ENCODE results near the gene MAPKAPK2.
A peak's percentile ranks its signal among the peaks of the same experiment; 100 is the strongest.

Gene MAPKAPK2

GRCh38 chr1:206703661-206704060, 19.0 kb downstream of the MAPKAPK2 start:
- H3K9me2 ChIP-seq (replicated peaks; ENCODE audit: insufficient read depth, low read length), result no peaks in the 10 kb centered on the region
- no peak overlapping the region for H3K4me3 ChIP-seq (ENCODE audit: low read length)
- TF ChIP-seq EZH2phosphoT487 (IDR thresholded peaks at IDR 0.05; ENCODE audit: low read length), result no peak
- TF ChIP-seq CTCF (IDR thresholded peaks at IDR 0.05; ENCODE audit: low read length), result no peak
- TF ChIP-seq EZH2 (optimal IDR thresholded peaks at IDR 0.05; ENCODE audit: low read depth, low read length), result no peak
- peaks cover 10% of the 10 kb centered on the region; the same call in 1 of the 2 replicates for H3F3A ChIP-seq (ENCODE audit: insufficient read depth, low read length)
- no peak overlapping the region for H2AFZ ChIP-seq (ENCODE audit: low read length)
- H4K20me1 ChIP-seq (ENCODE audit: insufficient read depth, low read length), result peaks cover 26% of the 10 kb centered on the region
- H3K4me2 ChIP-seq (ENCODE audit: low read depth, low read length), result no peak overlapping the region
- peaks cover 97% of the 10 kb centered on the region for H3K79me2 ChIP-seq (ENCODE audit: low read length)
- no peak overlapping the region for H3K9ac ChIP-seq (ENCODE audit: low read length)
- H3K36me3 ChIP-seq (replicated peaks; ENCODE audit: insufficient read depth, low read length), result no peaks in the 10 kb centered on the region
- H3K4me1 ChIP-seq (ENCODE audit: low read length), result peaks cover 29% of the 10 kb centered on the region
- no peak overlapping the region for H3K27ac ChIP-seq (ENCODE audit: low read length)
- H3K27me3 ChIP-seq (replicated peaks; ENCODE audit: insufficient read depth, low read length), result no peaks in the 10 kb centered on the region
- no peaks in the 10 kb centered on the region for H3K9me3 ChIP-seq (replicated peaks; ENCODE audit: insufficient read depth, low read length)
- DNase-seq, result peak; percentile 31

- Histone ChIP-seq H3F3A (ENCODE audit: insufficient read depth, low read length) (peaks cover 10% of the 10 kb centered on the region; the same call in 1 of the 2 replicates), H2AFZ (ENCODE audit: low read length) (no peak overlapping the region), H4K20me1 (ENCODE audit: insufficient read depth, low read length) (peaks cover 28% of the 10 kb centered on the region), H3K79me2 (ENCODE audit: low read length) (peaks cover 97% of the 10 kb centered on the region), H3K27me3 (replicated peaks; ENCODE audit: insufficient read depth, low read length) (no peaks in the 10 kb centered on the region), H3K4me1 (ENCODE audit: low read length) (peaks cover 32% of the 10 kb centered on the region), H3K4me3 (ENCODE audit: low read length) (no peak overlapping the region), H3K4me2 (ENCODE audit: low read depth, low read length) (no peak overlapping the region), H3K9me3 (replicated peaks; ENCODE audit: insufficient read depth, low read length) (no peaks in the 10 kb centered on the region), H3K9ac (ENCODE audit: low read length) (no peak overlapping the region), H3K36me3 (replicated peaks; ENCODE audit: insufficient read depth, low read length) (no peaks in the 10 kb centered on the region), H3K27ac (ENCODE audit: low read length) (no peak overlapping the region), H3K9me2 (replicated peaks; ENCODE audit: insufficient read depth, low read length) (no peaks in the 10 kb centered on the region)
- no peak for DNase-seq
- TF ChIP-seq EZH2phosphoT487 (IDR thresholded peaks at IDR 0.05; ENCODE audit: low read length) (no peak), EZH2 (optimal IDR thresholded peaks at IDR 0.05; ENCODE audit: low read depth, low read length) (no peak), CTCF (IDR thresholded peaks at IDR 0.05; ENCODE audit: low read length) (no peak)
Observed at GRCh38 chr1:206704226-206704625, 19.5 kb downstream of the MAPKAPK2 start.

- no peaks in the 10 kb centered on the region for H3K36me3 ChIP-seq (replicated peaks; ENCODE audit: insufficient read depth, low read length)
- peaks cover 32% of the 10 kb centered on the region for H3K4me1 ChIP-seq (ENCODE audit: low read length)
- H2AFZ ChIP-seq (ENCODE audit: low read length), result no peak overlapping the region
- H3K9ac ChIP-seq (ENCODE audit: low read length), result no peak overlapping the region
- no peak overlapping the region for H3K4me2 ChIP-seq (ENCODE audit: low read depth, low read length)
- no peak overlapping the region for H3K27ac ChIP-seq (ENCODE audit: low read length)
- peaks cover 98% of the 10 kb centered on the region for H3K79me2 ChIP-seq (ENCODE audit: low read length)
- no peak overlapping the region for H3K4me3 ChIP-seq (ENCODE audit: low read length)
- H3F3A ChIP-seq (ENCODE audit: insufficient read depth, low read length), result peaks cover 10% of the 10 kb centered on the region; the same call in 1 of the 2 replicates
- TF ChIP-seq EZH2 (optimal IDR thresholded peaks at IDR 0.05; ENCODE audit: low read depth, low read length) (no peak), CTCF (IDR thresholded peaks at IDR 0.05; ENCODE audit: low read length) (no peak), EZH2phosphoT487 (IDR thresholded peaks at IDR 0.05; ENCODE audit: low read length) (no peak)
- H3K9me3 ChIP-seq (replicated peaks; ENCODE audit: insufficient read depth, low read length), result no peaks in the 10 kb centered on the region
- H4K20me1 ChIP-seq (ENCODE audit: insufficient read depth, low read length), result peaks cover 29% of the 10 kb centered on the region
- no peaks in the 10 kb centered on the region for H3K9me2 ChIP-seq (replicated peaks; ENCODE audit: insufficient read depth, low read length)
- no peaks in the 10 kb centered on the region for H3K27me3 ChIP-seq (replicated peaks; ENCODE audit: insufficient read depth, low read length)
- no peak for DNase-seq
Observed at GRCh38 chr1:206705191-206705590, 20.5 kb downstream of the MAPKAPK2 start.

Data from MM.1S (cell line).